Astrocyte (in vitro differentiated cells and primary cell): Measurements from ENCODE around the gene ZCCHC8.

ENCODE experiments used
- CTCF ChIP-seq: IDR thresholded peaks from 2 replicates; pipeline ENCODE4 v1.5.1; 2011; ENCODE audit warnings: low read depth, mild to moderate bottlenecking, inconsistent platforms, low read length, moderate library complexity; ENCODE audit not compliant: insufficient read depth
- EZH2 ChIP-seq: IDR thresholded peaks from 2 replicates; pipeline ENCODE4 v1.6.1; 2012; ENCODE audit warnings: mild to moderate bottlenecking, low read length, inconsistent platforms; ENCODE audit not compliant: insufficient read depth

GRCh38 chr12:122517877-122518276 is 17.1 kb upstream of the ZCCHC8 start:
- no peak for TF ChIP-seq CTCF
- no peak for TF ChIP-seq EZH2
